Keratinocyte (primary cell): ENCODE results near the gene INS. TPM values are rescaled to one million over a fixed set of nuclear protein-coding genes. Genes with fewer than 3 reads are reported as not detected.

Experiments
- DNase-seq: peaks from one replicate; pipeline ENCODE4 v3.0.0-alpha.2; 2011; ENCODE audit warnings: low read depth, missing footprints, low spot score
- FAIRE-seq: peaks from 2 replicates; lab custom pipeline; 2011; peaks lifted over from hg19 to GRCh38; lab: Jason Lieb, UNC
- H2AFZ ChIP-seq: 2 replicates; pipeline ENCODE4 v1.6.0; 2012; ENCODE audit warnings: low read length, control low read depth, inconsistent platforms; ENCODE audit not compliant: control insufficient read depth
- H3K27ac ChIP-seq: 2 replicates; pipeline ENCODE4 v1.5.1; 2011; ENCODE audit warnings: low read length; ENCODE audit not compliant: control insufficient read depth, insufficient read depth
- H3K27me3 ChIP-seq: 3 replicates; pipeline ENCODE4 v1.6.0; 2011; ENCODE audit warnings: low read length; ENCODE audit not compliant: control insufficient read depth, insufficient read depth; ENCODE audit errors: extremely low read depth
- H3K36me3 ChIP-seq, 2 experiments: 2 replicates in 1 of 2; 3 replicates in 1 of 2; pipeline ENCODE4 v1.5.1; 2011; ENCODE audit warnings: low read length in 2 of 2, mild to moderate bottlenecking in 1 of 2; ENCODE audit not compliant: control insufficient read depth in 2 of 2, insufficient read depth in 2 of 2; ENCODE audit errors: extremely low read depth in 1 of 2
- H3K4me1 ChIP-seq: 3 replicates; pipeline ENCODE4 v1.5.1; 2011; ENCODE audit warnings: low read length; ENCODE audit not compliant: control insufficient read depth, insufficient read depth; ENCODE audit errors: extremely low read depth
- H3K4me2 ChIP-seq: 3 replicates; pipeline ENCODE4 v1.6.0; 2011; ENCODE audit warnings: low read depth, low read length; ENCODE audit not compliant: control insufficient read depth, insufficient read depth; ENCODE audit errors: extremely low read depth
- H3K4me3 ChIP-seq, 3 experiments: fragments of 200-600 bp in 1 of 3; sonication (generic) in 1 of 3; 2 replicates in 2 of 3; 3 replicates in 1 of 3; pipeline ENCODE4 v1.5.1; 2011 to 2016; ENCODE audit warnings: low read length in 3 of 3, mild to moderate bottlenecking in 3 of 3, control low read depth in 2 of 3, inconsistent platforms in 1 of 3, low read depth in 1 of 3, mixed read lengths in 1 of 3, mixed run types in 1 of 3, moderate library complexity in 1 of 3; ENCODE audit not compliant: control insufficient read depth in 2 of 3, insufficient read depth in 2 of 3; ENCODE audit errors: extremely low read depth in 1 of 3
- H3K79me2 ChIP-seq: 2 replicates; pipeline ENCODE4 v1.6.0; 2012; ENCODE audit warnings: low read length; ENCODE audit not compliant: control insufficient read depth, insufficient read depth
- H3K9ac ChIP-seq: 3 replicates; pipeline ENCODE4 v1.6.0; 2011; ENCODE audit warnings: low read length; ENCODE audit not compliant: control insufficient read depth, insufficient read depth; ENCODE audit errors: extremely low read depth
- H3K9me1 ChIP-seq: 3 replicates; pipeline ENCODE4 v1.6.0; 2011; ENCODE audit warnings: low read length; ENCODE audit not compliant: control insufficient read depth, insufficient read depth; ENCODE audit errors: extremely low read depth
- H3K9me3 ChIP-seq: 2 replicates; pipeline ENCODE4 v1.5.1; 2012; ENCODE audit warnings: low read depth, low read length; ENCODE audit not compliant: control insufficient read depth
- H4K20me1 ChIP-seq: 3 replicates; pipeline ENCODE4 v1.6.0; 2011; ENCODE audit warnings: low read length; ENCODE audit not compliant: control insufficient read depth, insufficient read depth; ENCODE audit errors: extremely low read depth
- EZH2 ChIP-seq: IDR thresholded peaks from one replicate; pipeline ENCODE4 v1.6.1; 2012; ENCODE audit warnings: inconsistent platforms, mild to moderate bottlenecking, low read length, moderate library complexity
- dilution Hi-C: fragments of 300-500 bp; cut with MboI; formaldehyde crosslinking; loops from one replicate; pipeline ENCODE4 v1.7.0; 2020; ENCODE audit warnings: low sequenced_read_pairs; ENCODE audit not compliant: extremely low pct_ligation_motif_present
- polyA plus RNA-seq, 5 experiments: library from polyadenylated mRNA; depleted of rRNA in 3 of 5; stranded (reverse) in 3 of 5; stranded (forward) in 1 of 5; unstranded in 1 of 5; fragments of >200 nt; gene quantifications; 1 replicate in 1 of 5; 2 replicates in 3 of 5; 3 replicates in 1 of 5; pipeline versions ENCODE4 v1.2.1 to v1.2.3, GENCODE V29; 2011 to 2012; ENCODE audit warnings: missing spikeins in 2 of 5, low read depth in 1 of 5, low replicate concordance in 1 of 5
- TF ChIP-seq, protein P1 (sequence below), 3 experiments: IDR thresholded peaks in 1 of 3; conservative IDR thresholded peaks in 1 of 3; optimal IDR thresholded peaks in 1 of 3; 2 replicates in 2 of 3; 3 replicates in 1 of 3; pipeline versions ENCODE3 to v1.5.1; 2011; ENCODE audit warnings: low read length in 3 of 3, mild to moderate bottlenecking in 3 of 3, moderate library complexity in 2 of 3, control low read depth in 1 of 3, inconsistent platforms in 1 of 3; ENCODE audit not compliant: insufficient read depth in 2 of 3; ENCODE audit errors: extremely low read depth in 1 of 3

INS gene
- polyA plus RNA-seq, 1 donor (not counting 4 experiments of a cell fraction or from before 2014, with no cell fraction given), result not detected

DNA sequence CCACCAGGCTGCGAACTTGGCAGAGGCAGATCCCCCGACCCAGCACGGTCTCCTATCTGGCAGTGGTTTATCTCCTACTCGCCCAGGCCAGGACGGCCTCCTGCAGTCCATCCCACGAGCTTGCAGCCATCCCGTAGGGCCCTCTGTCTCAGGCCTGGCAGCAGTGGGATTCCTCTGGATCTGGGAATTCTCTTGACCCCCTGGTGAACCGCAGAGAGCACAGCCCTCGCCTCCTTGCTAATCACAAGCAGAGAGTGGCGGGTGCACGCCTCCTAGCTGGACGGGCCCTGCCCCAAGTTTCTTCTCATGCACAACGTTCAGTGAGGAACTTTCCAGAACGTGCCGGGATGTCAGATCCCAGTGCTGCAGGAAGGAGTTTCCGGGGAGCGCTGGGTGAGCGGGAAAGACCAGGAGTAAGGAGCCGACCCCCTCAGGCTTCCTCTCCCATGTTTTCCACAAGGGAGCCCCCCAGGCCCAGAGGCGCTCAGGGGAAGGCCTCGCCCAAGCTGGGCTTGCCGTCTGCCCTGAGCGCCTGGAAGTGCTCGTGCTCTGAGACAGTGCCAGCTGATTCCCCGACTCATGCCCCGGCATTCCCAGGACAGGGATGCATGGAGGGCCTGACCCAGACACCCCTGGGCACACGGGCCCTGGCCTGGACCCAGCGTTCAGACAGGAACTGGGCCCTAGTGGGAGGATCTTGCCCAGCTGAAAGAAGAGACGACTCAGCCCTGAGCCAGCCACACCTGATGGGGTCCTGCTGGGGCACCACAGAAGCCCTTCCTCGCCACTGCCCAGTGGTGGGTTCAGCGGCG, 46.4 kb downstream of the INS start:
- peaks cover 8% of the 10 kb centered on the region for H3K9me3 ChIP-seq
- peaks cover 17% of the 10 kb centered on the region for H3K27me3 ChIP-seq
- DNase-seq, result no peak
- FAIRE-seq, result no peak
- no peak overlapping the region for H3K9ac ChIP-seq
- H3K4me3 ChIP-seq, result no peak overlapping the region
- H3K4me1 ChIP-seq, result no peaks in the 10 kb centered on the region
- no peak for TF ChIP-seq EZH2
- TF ChIP-seq, protein P1, sequence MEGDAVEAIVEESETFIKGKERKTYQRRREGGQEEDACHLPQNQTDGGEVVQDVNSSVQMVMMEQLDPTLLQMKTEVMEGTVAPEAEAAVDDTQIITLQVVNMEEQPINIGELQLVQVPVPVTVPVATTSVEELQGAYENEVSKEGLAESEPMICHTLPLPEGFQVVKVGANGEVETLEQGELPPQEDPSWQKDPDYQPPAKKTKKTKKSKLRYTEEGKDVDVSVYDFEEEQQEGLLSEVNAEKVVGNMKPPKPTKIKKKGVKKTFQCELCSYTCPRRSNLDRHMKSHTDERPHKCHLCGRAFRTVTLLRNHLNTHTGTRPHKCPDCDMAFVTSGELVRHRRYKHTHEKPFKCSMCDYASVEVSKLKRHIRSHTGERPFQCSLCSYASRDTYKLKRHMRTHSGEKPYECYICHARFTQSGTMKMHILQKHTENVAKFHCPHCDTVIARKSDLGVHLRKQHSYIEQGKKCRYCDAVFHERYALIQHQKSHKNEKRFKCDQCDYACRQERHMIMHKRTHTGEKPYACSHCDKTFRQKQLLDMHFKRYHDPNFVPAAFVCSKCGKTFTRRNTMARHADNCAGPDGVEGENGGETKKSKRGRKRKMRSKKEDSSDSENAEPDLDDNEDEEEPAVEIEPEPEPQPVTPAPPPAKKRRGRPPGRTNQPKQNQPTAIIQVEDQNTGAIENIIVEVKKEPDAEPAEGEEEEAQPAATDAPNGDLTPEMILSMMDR (optimal IDR thresholded peaks at IDR 0.05 in 1 of 3, IDR thresholded peaks at IDR 0.05 in 1 of 3, conservative IDR thresholded peaks at IDR 0.05 in 1 of 3; ENCODE audit: extremely low read depth in 1 of 3, insufficient read depth in 2 of 3, low read length in 3 of 3), result no peak
- no peak overlapping the region for H3K27ac ChIP-seq
- H3K36me3 ChIP-seq, result no peaks in the 10 kb centered on the region
- H2AFZ ChIP-seq, result no peak overlapping the region
- no peaks in the 10 kb centered on the region for H3K9me1 ChIP-seq
- dilution Hi-C loops, result no loop called here
- no peaks in the 10 kb centered on the region for H3K79me2 ChIP-seq
- no peak overlapping the region for H3K4me2 ChIP-seq
- no peaks in the 10 kb centered on the region for H4K20me1 ChIP-seq

DNA sequence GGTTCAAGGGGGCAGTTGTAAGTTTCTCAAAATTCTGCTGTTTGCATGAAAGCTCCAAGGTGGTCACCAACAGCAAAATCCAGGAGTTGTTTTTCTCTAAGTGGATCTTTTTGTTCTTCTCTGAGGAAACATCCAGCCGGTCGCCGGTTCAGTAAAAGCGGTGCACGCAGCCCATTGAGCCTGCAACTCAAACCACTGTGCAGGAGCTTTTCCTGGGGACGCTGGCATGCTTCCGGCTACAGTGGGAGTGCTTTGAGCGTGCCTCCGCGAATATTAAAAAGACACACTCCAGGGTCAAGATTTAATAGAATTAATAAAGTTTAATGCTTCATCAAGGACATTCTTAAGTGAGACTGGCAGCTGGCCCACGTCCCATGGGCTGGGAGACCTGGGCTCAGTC, 47.2 kb downstream of the INS start:
- dilution Hi-C loops, result no loop called here
- Histone ChIP-seq H3K4me2 (no peak overlapping the region), H3K4me3 (no peak overlapping the region), H3K79me2 (no peaks in the 10 kb centered on the region), H3K9me1 (no peaks in the 10 kb centered on the region), H3K9me3 (peaks cover 8% of the 10 kb centered on the region), H3K36me3 (no peaks in the 10 kb centered on the region), H3K4me1 (no peaks in the 10 kb centered on the region), H3K27me3 (peaks cover 22% of the 10 kb centered on the region), H4K20me1 (no peaks in the 10 kb centered on the region), H3K27ac (no peak overlapping the region), H2AFZ (no peak overlapping the region), H3K9ac (no peak overlapping the region)
- TF ChIP-seq, protein P1 (optimal IDR thresholded peaks at IDR 0.05 in 1 of 3, IDR thresholded peaks at IDR 0.05 in 1 of 3, conservative IDR thresholded peaks at IDR 0.05 in 1 of 3; ENCODE audit: extremely low read depth in 1 of 3, insufficient read depth in 2 of 3, low read length in 3 of 3), result no peak
- no peak for TF ChIP-seq EZH2
- FAIRE-seq (no peak), DNase-seq (no peak)
